ENCODE data around the gene SND1.

DNA sequence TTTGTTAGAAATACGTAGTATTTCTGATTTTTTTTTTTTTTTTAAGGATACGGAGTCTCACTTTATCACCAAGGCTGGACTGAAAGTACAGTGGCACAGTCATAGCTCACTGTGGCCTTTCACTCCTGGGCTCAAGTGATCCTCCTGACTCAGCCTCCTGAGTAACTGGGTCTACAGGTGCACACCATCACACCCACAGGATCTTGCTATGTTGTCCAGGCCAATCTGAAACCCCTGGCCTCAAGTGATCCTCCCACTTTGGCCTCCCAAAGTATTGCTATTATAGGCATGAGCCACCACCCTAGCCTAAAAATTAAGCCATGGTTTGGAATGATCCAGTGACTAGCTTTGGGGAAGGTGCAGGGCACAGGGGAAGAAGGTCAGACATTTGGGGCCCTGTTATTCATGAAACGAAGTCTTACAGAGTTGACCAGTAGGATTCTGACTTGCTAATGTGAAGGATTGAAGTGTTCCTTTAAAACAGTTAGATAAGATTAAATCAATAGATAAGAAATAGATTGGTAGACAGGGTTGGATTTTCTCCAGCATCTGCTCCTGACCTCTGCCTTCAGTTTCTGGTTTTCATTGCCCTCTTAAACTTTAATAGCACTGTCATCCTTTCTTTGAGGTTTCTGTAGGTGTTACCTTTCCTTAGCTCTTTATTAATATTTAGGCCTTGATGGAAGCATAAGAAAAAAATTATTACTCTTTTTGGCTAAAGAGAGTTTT, 257.6 kb downstream of the SND1 start:
- TF ChIP-seq, protein P1, sequence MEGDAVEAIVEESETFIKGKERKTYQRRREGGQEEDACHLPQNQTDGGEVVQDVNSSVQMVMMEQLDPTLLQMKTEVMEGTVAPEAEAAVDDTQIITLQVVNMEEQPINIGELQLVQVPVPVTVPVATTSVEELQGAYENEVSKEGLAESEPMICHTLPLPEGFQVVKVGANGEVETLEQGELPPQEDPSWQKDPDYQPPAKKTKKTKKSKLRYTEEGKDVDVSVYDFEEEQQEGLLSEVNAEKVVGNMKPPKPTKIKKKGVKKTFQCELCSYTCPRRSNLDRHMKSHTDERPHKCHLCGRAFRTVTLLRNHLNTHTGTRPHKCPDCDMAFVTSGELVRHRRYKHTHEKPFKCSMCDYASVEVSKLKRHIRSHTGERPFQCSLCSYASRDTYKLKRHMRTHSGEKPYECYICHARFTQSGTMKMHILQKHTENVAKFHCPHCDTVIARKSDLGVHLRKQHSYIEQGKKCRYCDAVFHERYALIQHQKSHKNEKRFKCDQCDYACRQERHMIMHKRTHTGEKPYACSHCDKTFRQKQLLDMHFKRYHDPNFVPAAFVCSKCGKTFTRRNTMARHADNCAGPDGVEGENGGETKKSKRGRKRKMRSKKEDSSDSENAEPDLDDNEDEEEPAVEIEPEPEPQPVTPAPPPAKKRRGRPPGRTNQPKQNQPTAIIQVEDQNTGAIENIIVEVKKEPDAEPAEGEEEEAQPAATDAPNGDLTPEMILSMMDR (IDR thresholded peaks at IDR 0.05; ENCODE audit: low read depth, low read length, missing input control), result no peak
- TF ChIP-seq RAD21 (IDR thresholded peaks at IDR 0.05) (no peak), EGR1 (IDR thresholded peaks at IDR 0.05; ENCODE audit: low read depth in 2 of 2) (no peak), SP1 (IDR thresholded peaks at IDR 0.05) (no peak), NR2F2 (IDR thresholded peaks at IDR 0.05) (no peak), JUND (IDR thresholded peaks at IDR 0.05) (no peak), MAX (IDR thresholded peaks at IDR 0.05) (no peak), ATF3 (IDR thresholded peaks at IDR 0.05) (no peak)
- TF ChIP-seq, protein P2, sequence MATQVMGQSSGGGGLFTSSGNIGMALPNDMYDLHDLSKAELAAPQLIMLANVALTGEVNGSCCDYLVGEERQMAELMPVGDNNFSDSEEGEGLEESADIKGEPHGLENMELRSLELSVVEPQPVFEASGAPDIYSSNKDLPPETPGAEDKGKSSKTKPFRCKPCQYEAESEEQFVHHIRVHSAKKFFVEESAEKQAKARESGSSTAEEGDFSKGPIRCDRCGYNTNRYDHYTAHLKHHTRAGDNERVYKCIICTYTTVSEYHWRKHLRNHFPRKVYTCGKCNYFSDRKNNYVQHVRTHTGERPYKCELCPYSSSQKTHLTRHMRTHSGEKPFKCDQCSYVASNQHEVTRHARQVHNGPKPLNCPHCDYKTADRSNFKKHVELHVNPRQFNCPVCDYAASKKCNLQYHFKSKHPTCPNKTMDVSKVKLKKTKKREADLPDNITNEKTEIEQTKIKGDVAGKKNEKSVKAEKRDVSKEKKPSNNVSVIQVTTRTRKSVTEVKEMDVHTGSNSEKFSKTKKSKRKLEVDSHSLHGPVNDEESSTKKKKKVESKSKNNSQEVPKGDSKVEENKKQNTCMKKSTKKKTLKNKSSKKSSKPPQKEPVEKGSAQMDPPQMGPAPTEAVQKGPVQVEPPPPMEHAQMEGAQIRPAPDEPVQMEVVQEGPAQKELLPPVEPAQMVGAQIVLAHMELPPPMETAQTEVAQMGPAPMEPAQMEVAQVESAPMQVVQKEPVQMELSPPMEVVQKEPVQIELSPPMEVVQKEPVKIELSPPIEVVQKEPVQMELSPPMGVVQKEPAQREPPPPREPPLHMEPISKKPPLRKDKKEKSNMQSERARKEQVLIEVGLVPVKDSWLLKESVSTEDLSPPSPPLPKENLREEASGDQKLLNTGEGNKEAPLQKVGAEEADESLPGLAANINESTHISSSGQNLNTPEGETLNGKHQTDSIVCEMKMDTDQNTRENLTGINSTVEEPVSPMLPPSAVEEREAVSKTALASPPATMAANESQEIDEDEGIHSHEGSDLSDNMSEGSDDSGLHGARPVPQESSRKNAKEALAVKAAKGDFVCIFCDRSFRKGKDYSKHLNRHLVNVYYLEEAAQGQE (IDR thresholded peaks at IDR 0.05), result no peak

All from liver (tissue), 3 donors.